Left colon (tissue), 2 donors: ENCODE results near the gene UBE2L6. TPM values are rescaled to one million over a fixed set of nuclear protein-coding genes. Genes with fewer than 3 reads are reported as not detected.
"Not testable (repeated sequence)": the region's sequence is repeated elsewhere in the genome, so short reads cannot be mapped to it uniquely, and the experiment has no call there.

ENCODE experiments used
- ATAC-seq: fragments of 200-7000 bp; cut with Tn5 transposase; one replicate; pipeline ENCODE4 v1.9.1; 2020; ENCODE audit warnings: mild to moderate bottlenecking, moderate library complexity
- DNase-seq, 2 donors: peaks; one replicate each; pipeline ENCODE4 v3.0.0-alpha.2; 2020
- intact Hi-C, 2 donors: fragments of 100-400 bp; cut with DNase I in 1 of 2; cut with micrococcal nuclease in 1 of 2; formaldehyde crosslinking; loops; one replicate each; pipeline versions ENCODE4 v1.11.2 to v1.14.0; 2022; cut with DNase I, micrococcal nuclease
- total RNA-seq, 2 donors: library from RNA; stranded (reverse); fragmentation: NEBNext Ultra II Directional; extraction: Animal tissue kit (Norgen Biotek cat#: 25700); gene quantifications; one replicate each; pipeline ENCODE4 v1.2.1, GENCODE V29; 2021
- donor health status: DM: no; HTN: no; CAD: no.
- donor health status: DM: yes; HTN: yes; CAD: no.

UBE2L6 gene
- total RNA-seq, 2 donors from 2014 or later, result 27.6 to 47.2 TPM

GRCh38 chr11:57539342-57539741, 28.1 kb downstream of the UBE2L6 start:
- ATAC-seq (no peak), DNase-seq (no peak)
- intact Hi-C loops, result no loop called here

- ATAC-seq, result no peak
- intact Hi-C loops, result no loop called here
- DNase-seq, result no peak
Measured at GRCh38 chr11:57536947-57537619, 30.4 kb downstream of the UBE2L6 start, which contains the start of gene SMTNL1. Gene SMTNL1, plus strand, starts transcription at chr11:57537595. Its CDS starts 5,048 bp downstream, at chr11:57542643.

- intact Hi-C loops, DNase-seq, ATAC-seq: not testable (repeated sequence)
Measured at GRCh38 chr11:57534449-57534848, 33.0 kb downstream of the UBE2L6 start.

- peak; percentile 96 for ATAC-seq
- intact Hi-C loops, result no loop called here
- peak; percentile 95 to 98 for DNase-seq
Measured at GRCh38 chr11:57530596-57531507, 36.6 kb downstream of the UBE2L6 start, which contains the start of gene TIMM10. Gene TIMM10, minus strand, starts transcription at chr11:57530754. Its CDS starts 565 bp downstream, at chr11:57530189.

- intact Hi-C loops, result no loop called here
- ATAC-seq, result peak; percentile 16
Measured at GRCh38 chr11:57530215-57530595, 37.3 kb downstream of the UBE2L6 start.

GRCh38 chr11:57529012-57529411, 38.5 kb downstream of the UBE2L6 start:
- no peak for DNase-seq
- ATAC-seq, result no peak
- intact Hi-C loops, result loop anchor here in 1 of 2 donors (5.0 to 10.0 kb wide), 3 partner anchors 37 to 184 kb away; no protein-coding TSS in a partner anchor

More at GRCh38 chr11:57530215-57530595, 37.3 kb downstream of the UBE2L6 start:
- no peak for DNase-seq

- intact Hi-C loops, result loop anchor here in 1 of 2 donors (5.0 to 10.0 kb wide), 3 partner anchors 35 to 182 kb away; no protein-coding TSS in a partner anchor
- peak; percentile 16 for ATAC-seq
- peak; percentile 44 to 89 for DNase-seq
Measured at GRCh38 chr11:57527056-57527631, 40.3 kb downstream of the UBE2L6 start.

- ATAC-seq (no peak), DNase-seq (no peak)
- intact Hi-C loops, result loop anchor here in 1 of 2 donors (10.0 kb wide), 1 partner anchor 179 kb away; no protein-coding TSS in a partner anchor
Measured at GRCh38 chr11:57523419-57523818, 44.1 kb downstream of the UBE2L6 start.

- intact Hi-C loops, result loop anchor here in 1 of 2 donors (10.0 kb wide), 1 partner anchor 176 kb away; no protein-coding TSS in a partner anchor
- ATAC-seq (no peak), DNase-seq (no peak)
Measured at GRCh38 chr11:57521116-57521515, 46.4 kb downstream of the UBE2L6 start.

GRCh38 chr11:57516061-57516443, 51.4 kb downstream of the UBE2L6 start:
- DNase-seq (no peak), ATAC-seq (no peak)
- intact Hi-C loops, result no loop called here

GRCh38 chr11:57515332-57516060, 52.0 kb downstream of the UBE2L6 start, which contains the start of gene SLC43A1:
Gene SLC43A1, minus strand, starts transcription at chr11:57515702. Its CDS starts 1,591 bp downstream, at chr11:57514111.
- ATAC-seq (peak; percentile 43), DNase-seq (peak; percentile 50 to 61)
- intact Hi-C loops, result no loop called here

GRCh38 chr11:57514538-57515331, 52.7 kb downstream of the UBE2L6 start:
- peak; percentile 82 for ATAC-seq
- intact Hi-C loops, result no loop called here
- peak; percentile 72 to 80 for DNase-seq

- ATAC-seq, result peak; percentile 83
- intact Hi-C loops, result no loop called here
- peak; percentile 47 to 71 for DNase-seq
Measured at GRCh38 chr11:57513911-57514537, 53.4 kb downstream of the UBE2L6 start.

GRCh38 chr11:57513452-57513795, 54.0 kb downstream of the UBE2L6 start:
- no peak for DNase-seq
- intact Hi-C loops, result no loop called here
- no peak for ATAC-seq

- intact Hi-C loops, result no loop called here
- ATAC-seq (no peak), DNase-seq (no peak)
Measured at GRCh38 chr11:57512646-57513451, 54.6 kb downstream of the UBE2L6 start.

GRCh38 chr11:57511741-57512430, 55.6 kb downstream of the UBE2L6 start:
- ATAC-seq (no peak), DNase-seq (no peak)
- intact Hi-C loops, result no loop called here
